Measurements from ENCODE around the gene TMEM37.

The TMEM37 gene

GRCh38 chr2:119468154-119468955, 36.7 kb downstream of the TMEM37 start:
- Mint-ChIP-seq H3K9me3 (no peaks in the 10 kb centered on the region), H3K4me3 (no peak overlapping the region), H3K27ac (no peak overlapping the region), H3K36me3 (ENCODE audit: low read depth) (no peaks in the 10 kb centered on the region), H3K27me3 (ENCODE audit: low read depth) (peaks cover 4% of the 10 kb centered on the region), H3K4me1 (ENCODE audit: low read depth) (peaks cover 3% of the 10 kb centered on the region)
- no peak for DNase-seq (ENCODE audit: low spot score)

DNA sequence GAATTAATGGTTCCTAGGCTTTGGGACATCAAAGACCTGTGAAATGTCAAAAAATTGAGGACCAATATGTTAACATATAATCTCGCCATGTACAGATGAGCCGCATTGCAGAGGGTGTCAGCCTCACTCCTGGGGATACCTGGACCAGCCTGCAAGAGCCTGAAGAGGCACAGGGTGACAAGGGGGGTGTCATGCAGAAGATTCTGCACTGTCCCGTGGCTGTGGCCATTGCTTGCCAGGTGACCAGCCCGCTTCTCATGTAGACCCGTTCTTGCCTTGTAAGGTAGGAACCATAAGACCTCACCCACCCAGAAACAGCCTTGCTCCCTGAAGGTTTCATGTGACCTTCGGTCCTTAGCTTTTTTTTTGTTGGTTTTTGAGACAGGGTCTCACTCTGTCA, 37.5 kb downstream of the TMEM37 start:
- DNase-seq (ENCODE audit: low spot score) = no peak
- Mint-ChIP-seq H3K4me1 (ENCODE audit: low read depth) (no peaks in the 10 kb centered on the region), H3K4me3 (no peak overlapping the region), H3K27ac (no peak overlapping the region), H3K27me3 (ENCODE audit: low read depth) (peaks cover 4% of the 10 kb centered on the region), H3K9me3 (no peaks in the 10 kb centered on the region), H3K36me3 (ENCODE audit: low read depth) (no peaks in the 10 kb centered on the region)

- H3K36me3 Mint-ChIP-seq (ENCODE audit: low read depth) = no peaks in the 10 kb centered on the region
- peaks cover 4% of the 10 kb centered on the region for H3K27me3 Mint-ChIP-seq (ENCODE audit: low read depth)
- no peaks in the 10 kb centered on the region for H3K4me1 Mint-ChIP-seq (ENCODE audit: low read depth)
- no peak overlapping the region for H3K27ac Mint-ChIP-seq
- H3K9me3 Mint-ChIP-seq = no peaks in the 10 kb centered on the region
- DNase-seq (ENCODE audit: low spot score) = no peak
- no peak overlapping the region for H3K4me3 Mint-ChIP-seq
Observed at GRCh38 chr2:119469661-119470297, 38.1 kb downstream of the TMEM37 start.

GRCh38 chr2:119472749-119473148, 41.1 kb downstream of the TMEM37 start:
- Mint-ChIP-seq H3K27me3 (ENCODE audit: low read depth) (peaks cover 4% of the 10 kb centered on the region), H3K4me1 (ENCODE audit: low read depth) (no peaks in the 10 kb centered on the region), H3K4me3 (no peak overlapping the region), H3K9me3 (no peaks in the 10 kb centered on the region), H3K36me3 (ENCODE audit: low read depth) (no peaks in the 10 kb centered on the region), H3K27ac (no peak overlapping the region)
- DNase-seq (ENCODE audit: low spot score) = no peak

DNA sequence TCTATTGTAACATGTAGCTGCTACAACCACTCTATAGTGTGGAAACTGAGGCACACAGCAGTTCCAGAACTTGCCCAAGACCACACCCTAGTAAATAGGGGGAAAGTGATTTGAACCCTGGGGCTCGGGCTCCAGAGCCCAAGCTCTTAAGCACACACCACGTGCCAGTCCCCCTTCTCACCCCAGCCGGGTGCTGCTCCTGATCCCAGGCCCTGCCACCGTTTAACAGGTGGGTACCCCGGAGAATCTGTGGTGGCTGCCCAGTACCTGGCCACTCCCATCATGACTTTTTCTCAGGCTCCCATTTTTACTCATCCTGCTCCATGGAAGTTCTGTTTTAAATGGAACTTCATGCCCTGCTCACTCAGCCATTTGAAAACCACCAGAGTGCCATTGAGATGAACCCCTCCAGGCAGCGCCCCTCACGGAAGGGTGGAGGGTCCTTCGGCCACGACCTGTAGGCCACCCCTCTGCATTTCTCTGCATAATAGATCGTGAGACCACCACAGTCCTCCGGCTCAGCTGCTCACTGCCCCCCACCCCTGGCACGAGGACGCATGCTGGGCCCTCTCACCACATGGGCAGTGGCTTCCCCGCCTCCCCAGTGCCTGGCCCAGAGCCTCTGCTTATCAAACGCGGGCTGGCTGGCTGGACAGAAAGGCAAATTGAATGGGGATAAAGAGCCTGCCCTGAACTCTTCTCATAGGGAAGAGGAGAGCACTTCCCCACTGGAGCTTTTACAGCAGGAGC, 42.1 kb downstream of the TMEM37 start:
- no peak for DNase-seq (ENCODE audit: low spot score)
- H3K36me3 Mint-ChIP-seq (ENCODE audit: low read depth) = no peaks in the 10 kb centered on the region
- no peaks in the 10 kb centered on the region for H3K9me3 Mint-ChIP-seq
- H3K4me1 Mint-ChIP-seq (ENCODE audit: low read depth) = no peaks in the 10 kb centered on the region
- no peak overlapping the region for H3K27ac Mint-ChIP-seq
- no peak overlapping the region for H3K4me3 Mint-ChIP-seq
- H3K27me3 Mint-ChIP-seq (ENCODE audit: low read depth) = no peaks in the 10 kb centered on the region

GRCh38 chr2:119474371-119475224, 42.9 kb downstream of the TMEM37 start:
- no peak for DNase-seq (ENCODE audit: low spot score)
- no peaks in the 10 kb centered on the region for H3K9me3 Mint-ChIP-seq
- no peak overlapping the region for H3K4me3 Mint-ChIP-seq
- no peaks in the 10 kb centered on the region for H3K4me1 Mint-ChIP-seq (ENCODE audit: low read depth)
- no peaks in the 10 kb centered on the region for H3K27me3 Mint-ChIP-seq (ENCODE audit: low read depth)
- H3K27ac Mint-ChIP-seq = no peak overlapping the region
- H3K36me3 Mint-ChIP-seq (ENCODE audit: low read depth) = no peaks in the 10 kb centered on the region

DNA sequence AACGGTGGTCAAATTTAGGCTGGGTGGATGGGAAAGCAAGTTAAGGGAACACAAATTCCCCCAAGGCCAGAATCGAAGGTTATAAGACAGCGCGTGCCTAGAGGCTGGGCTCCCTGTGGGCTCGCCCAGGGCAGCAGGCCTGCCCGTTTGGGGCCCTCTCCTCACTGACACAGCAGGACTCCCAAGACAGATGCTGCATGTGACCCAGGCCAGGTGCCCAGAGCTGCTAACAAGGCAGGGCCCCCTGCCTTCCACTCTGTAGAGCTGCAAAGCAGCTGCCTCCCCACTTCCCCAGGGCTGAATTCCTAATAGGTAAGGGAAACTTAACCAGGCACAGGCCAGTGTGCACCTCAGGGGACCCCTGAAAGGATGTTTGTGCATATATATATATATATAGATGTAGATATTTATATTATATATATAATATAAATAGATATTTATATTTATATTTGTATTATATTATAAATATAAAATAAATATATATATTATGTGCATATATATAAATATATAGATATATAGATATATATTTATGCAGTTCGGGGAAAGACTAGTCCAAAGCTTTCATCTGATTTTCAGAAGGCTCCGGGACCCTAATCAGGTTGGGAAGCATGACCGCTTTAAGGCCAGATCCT, 43.7 kb downstream of the TMEM37 start:
- H3K27me3 Mint-ChIP-seq (ENCODE audit: low read depth) = no peaks in the 10 kb centered on the region
- H3K36me3 Mint-ChIP-seq (ENCODE audit: low read depth) = no peaks in the 10 kb centered on the region
- no peaks in the 10 kb centered on the region for H3K9me3 Mint-ChIP-seq
- H3K27ac Mint-ChIP-seq = no peak overlapping the region
- DNase-seq (ENCODE audit: low spot score) = no peak
- H3K4me3 Mint-ChIP-seq = no peak overlapping the region
- no peaks in the 10 kb centered on the region for H3K4me1 Mint-ChIP-seq (ENCODE audit: low read depth)

DNA sequence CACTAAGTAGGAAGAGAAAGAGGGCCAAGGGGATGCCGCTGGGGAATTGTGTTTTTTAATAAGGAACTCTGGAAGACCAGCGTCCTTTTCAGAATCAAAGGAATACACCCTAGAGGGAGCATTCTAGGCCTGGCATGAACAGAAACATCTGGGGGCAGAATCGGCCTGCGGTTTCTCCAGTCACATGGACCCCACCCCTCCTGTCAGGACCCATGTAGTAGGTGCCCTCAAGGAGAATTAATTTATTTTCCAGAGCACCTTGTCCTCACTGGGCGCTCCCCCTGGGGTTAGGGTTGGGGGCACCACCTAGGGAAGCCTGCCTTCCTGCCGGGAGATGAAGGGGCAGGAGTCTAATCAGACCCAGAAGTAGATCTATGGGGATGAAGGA, 44.2 kb downstream of the TMEM37 start:
- H3K9me3 Mint-ChIP-seq = no peaks in the 10 kb centered on the region
- H3K27me3 Mint-ChIP-seq (ENCODE audit: low read depth) = no peaks in the 10 kb centered on the region
- no peak for DNase-seq (ENCODE audit: low spot score)
- no peak overlapping the region for H3K4me3 Mint-ChIP-seq
- no peaks in the 10 kb centered on the region for H3K4me1 Mint-ChIP-seq (ENCODE audit: low read depth)
- no peaks in the 10 kb centered on the region for H3K36me3 Mint-ChIP-seq (ENCODE audit: low read depth)
- H3K27ac Mint-ChIP-seq = no peak overlapping the region

GRCh38 chr2:119476301-119477112, 44.9 kb downstream of the TMEM37 start:
- Mint-ChIP-seq H3K36me3 (ENCODE audit: low read depth) (no peaks in the 10 kb centered on the region), H3K4me1 (ENCODE audit: low read depth) (no peaks in the 10 kb centered on the region), H3K27me3 (ENCODE audit: low read depth) (no peaks in the 10 kb centered on the region), H3K4me3 (no peak overlapping the region), H3K27ac (no peak overlapping the region), H3K9me3 (no peaks in the 10 kb centered on the region)
- peak; percentile 24 for DNase-seq (ENCODE audit: low spot score)

DNA sequence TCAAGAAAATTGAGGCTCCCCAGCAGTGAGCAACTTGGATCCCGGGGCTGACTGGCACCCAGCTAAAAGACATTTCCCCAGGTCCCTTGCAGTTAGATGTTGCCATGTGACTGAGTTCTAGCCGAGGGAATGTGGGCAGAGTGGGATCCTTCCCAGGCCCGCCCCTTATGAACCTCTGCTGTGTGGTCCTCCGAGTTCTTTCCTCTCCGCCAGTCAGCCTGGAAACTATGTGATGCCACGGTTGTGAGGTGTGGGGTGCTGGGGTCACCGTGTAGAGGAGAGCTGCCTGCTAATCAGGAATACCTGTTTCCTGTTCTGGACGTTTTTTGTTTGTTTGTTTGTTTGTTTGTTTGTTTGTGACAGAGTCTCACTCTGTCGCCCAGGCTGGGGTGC, 45.5 kb downstream of the TMEM37 start:
- no peak for DNase-seq (ENCODE audit: low spot score)
- Mint-ChIP-seq H3K27me3 (ENCODE audit: low read depth) (no peaks in the 10 kb centered on the region), H3K4me3 (no peak overlapping the region), H3K4me1 (ENCODE audit: low read depth) (no peaks in the 10 kb centered on the region), H3K27ac (no peak overlapping the region), H3K9me3 (no peaks in the 10 kb centered on the region), H3K36me3 (ENCODE audit: low read depth) (no peaks in the 10 kb centered on the region)

- H3K4me3 Mint-ChIP-seq = no peak overlapping the region
- H3K4me1 Mint-ChIP-seq (ENCODE audit: low read depth) = no peaks in the 10 kb centered on the region
- H3K9me3 Mint-ChIP-seq = no peaks in the 10 kb centered on the region
- H3K36me3 Mint-ChIP-seq (ENCODE audit: low read depth) = no peaks in the 10 kb centered on the region
- H3K27me3 Mint-ChIP-seq (ENCODE audit: low read depth) = no peaks in the 10 kb centered on the region
- H3K27ac Mint-ChIP-seq = no peak overlapping the region
- DNase-seq (ENCODE audit: low spot score) = no peak
Observed at GRCh38 chr2:119478188-119478977, 46.7 kb downstream of the TMEM37 start.

GRCh38 chr2:119478978-119479295, 47.3 kb downstream of the TMEM37 start:
- no peak for DNase-seq (ENCODE audit: low spot score)
- no peaks in the 10 kb centered on the region for H3K36me3 Mint-ChIP-seq (ENCODE audit: low read depth)

More at GRCh38 chr2:119478978-119479295, 47.3 kb downstream of the TMEM37 start:
- H3K4me3 Mint-ChIP-seq = no peak overlapping the region
- no peaks in the 10 kb centered on the region for H3K9me3 Mint-ChIP-seq
- H3K4me1 Mint-ChIP-seq (ENCODE audit: low read depth) = no peaks in the 10 kb centered on the region
- no peak overlapping the region for H3K27ac Mint-ChIP-seq
- no peaks in the 10 kb centered on the region for H3K27me3 Mint-ChIP-seq (ENCODE audit: low read depth)
